ENCODE measurements around the gene LMOD1.

- no peak for TF ChIP-seq CTCF (IDR thresholded peaks at IDR 0.05)
- no peak for TF ChIP-seq ZFX (IDR thresholded peaks at IDR 0.05; ENCODE audit: borderline replicate concordance)
These were observed 12.4 kb downstream of the LMOD1 start for GRCh38 chr1:201933840-201934430.
